ENCODE measurements around the gene SH3TC1.

Gene SH3TC1

DNA sequence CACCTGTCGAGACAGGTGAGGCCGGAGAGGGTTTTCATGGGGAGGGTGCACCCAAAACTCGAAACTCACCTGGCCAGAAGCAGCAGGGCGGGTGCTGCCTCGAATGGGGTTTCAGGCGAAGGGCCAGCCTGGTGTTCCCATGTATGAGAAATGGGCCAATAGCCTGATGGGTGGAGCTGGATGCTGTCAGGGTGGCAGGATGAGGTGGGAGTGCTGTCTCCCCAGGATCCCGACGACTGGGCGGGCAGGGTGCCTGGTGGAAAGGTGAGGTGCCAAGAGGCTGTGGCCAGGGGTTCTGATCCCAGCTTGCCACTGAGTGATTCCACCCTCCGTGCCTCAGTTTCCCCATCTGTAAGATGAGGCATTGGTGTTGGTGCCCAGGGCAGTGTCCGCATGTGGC is 16.8 kb upstream of the SH3TC1 start:
- DNase-seq, result no peak

DNA sequence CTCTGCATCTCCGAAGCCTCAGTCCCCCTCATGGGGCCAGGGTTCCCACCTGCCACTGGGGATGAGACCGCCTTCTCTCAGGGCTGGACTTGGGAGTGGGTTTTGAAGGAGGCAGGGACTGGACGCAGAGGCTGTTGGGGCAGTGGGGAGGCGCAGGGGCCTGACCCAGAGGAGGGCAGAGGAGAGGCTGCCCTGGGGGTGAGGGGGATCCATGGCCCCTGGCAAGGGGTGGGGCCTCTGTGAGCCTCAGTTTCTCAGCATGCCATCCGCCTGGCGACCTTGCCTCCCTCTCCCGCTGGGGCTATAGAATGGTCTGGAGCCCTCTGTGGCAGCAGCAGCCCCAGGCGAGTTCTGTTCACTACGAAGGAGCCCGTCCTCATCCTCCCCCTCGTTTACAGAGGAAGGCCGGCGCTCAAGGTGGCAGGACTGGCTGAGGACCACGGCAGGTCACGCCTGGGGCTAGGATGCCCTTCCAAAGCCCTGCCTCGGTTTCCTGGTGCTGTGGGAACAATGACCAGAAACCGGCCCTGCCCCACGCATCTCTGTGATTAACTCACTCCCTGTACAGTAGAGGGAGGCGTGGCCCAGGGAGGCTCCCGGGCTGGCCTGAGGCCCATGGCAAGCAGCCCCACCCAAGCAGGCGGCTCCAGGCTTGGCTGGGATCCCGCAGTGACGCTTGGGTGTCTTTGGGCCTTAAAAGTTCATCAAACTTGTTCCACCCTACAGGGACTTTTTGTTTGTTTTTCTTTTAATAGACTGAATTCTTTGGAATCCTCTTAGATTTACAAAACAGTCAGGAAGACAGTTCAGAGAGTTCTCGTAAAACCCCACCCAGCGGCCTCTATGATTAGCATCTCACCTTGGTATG is 16.0 kb upstream of the SH3TC1 start:
- no peak for DNase-seq

DNA sequence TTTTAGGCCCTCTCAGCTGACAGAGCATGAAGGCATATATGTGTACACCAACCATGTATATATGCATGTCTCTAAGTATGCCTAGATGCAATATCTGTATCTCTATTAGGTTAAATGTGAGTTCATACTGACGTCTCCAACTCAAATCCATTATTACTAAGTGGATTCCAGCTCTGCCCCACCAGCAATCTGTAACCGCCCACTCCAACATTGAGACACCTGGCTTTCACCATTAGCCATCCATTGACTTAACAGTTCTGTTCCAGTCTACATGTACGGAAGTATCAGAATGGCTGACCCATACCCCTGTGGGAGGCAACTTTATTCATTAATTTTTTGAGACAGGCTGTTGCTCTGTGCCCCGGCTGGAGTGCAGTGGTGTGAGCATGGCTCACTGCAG is 15.0 kb upstream of the SH3TC1 start:
- DNase-seq, result no peak

DNA sequence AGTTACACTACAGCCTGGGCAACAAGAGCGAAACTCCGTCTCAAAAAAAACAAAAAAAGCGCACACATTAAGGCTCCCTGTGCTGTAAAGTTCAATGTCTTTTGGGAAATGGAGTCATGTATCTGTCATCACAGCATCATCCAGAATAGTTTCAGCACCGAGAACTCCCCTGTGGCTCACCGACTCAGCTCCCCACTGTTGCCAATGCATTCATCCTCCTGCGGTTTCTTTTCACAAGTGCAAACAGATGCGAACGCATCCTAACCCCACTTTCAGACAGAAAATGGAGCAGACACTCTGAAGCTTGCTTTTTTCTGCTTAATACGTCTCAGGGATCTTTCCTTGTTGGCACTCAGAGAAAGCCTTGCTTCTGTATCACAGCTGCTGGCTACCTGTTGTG is 13.8 kb upstream of the SH3TC1 start:
- DNase-seq, result no peak

DNA sequence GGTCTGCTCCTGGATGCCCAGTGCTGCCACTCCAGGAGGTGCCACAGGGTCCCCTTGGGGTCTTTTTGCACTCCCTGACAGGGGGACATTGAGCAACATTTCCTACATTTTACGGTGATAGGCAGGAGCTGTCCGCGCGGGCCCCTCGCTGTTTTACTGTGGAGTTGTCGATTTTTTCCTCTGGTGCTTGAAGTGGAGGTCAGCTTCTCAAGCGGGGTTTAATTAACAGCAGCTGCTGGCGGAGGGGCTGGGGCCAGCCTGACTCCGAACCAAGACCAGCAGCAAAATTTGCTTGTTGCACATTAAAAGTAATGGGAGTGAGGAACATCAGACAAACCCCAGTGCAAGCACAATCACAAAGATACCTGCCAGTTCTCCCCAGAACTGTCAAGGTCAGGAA is 13.2 kb upstream of the SH3TC1 start:
- DNase-seq, result no peak

DNA sequence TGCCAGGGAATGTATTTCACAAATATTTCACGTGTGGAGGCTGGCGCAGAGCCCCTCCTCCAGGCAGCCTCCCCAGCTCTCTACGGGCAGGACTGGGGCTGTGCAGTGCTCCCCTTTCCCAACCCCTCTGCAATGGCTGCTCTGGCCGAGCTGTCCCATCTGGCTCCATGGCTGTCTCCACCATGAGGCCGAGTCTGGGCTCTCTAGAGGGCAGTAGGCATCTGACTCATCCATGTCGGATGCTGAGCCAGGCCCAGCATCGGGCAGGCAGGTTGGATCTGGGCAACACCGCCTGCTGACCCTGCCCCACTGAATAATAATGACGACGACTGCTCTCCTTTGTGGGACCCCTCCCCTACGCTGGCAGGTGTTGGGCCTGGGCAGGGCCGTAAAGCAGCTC is 11.0 kb upstream of the SH3TC1 start:
- DNase-seq, result no peak

DNA sequence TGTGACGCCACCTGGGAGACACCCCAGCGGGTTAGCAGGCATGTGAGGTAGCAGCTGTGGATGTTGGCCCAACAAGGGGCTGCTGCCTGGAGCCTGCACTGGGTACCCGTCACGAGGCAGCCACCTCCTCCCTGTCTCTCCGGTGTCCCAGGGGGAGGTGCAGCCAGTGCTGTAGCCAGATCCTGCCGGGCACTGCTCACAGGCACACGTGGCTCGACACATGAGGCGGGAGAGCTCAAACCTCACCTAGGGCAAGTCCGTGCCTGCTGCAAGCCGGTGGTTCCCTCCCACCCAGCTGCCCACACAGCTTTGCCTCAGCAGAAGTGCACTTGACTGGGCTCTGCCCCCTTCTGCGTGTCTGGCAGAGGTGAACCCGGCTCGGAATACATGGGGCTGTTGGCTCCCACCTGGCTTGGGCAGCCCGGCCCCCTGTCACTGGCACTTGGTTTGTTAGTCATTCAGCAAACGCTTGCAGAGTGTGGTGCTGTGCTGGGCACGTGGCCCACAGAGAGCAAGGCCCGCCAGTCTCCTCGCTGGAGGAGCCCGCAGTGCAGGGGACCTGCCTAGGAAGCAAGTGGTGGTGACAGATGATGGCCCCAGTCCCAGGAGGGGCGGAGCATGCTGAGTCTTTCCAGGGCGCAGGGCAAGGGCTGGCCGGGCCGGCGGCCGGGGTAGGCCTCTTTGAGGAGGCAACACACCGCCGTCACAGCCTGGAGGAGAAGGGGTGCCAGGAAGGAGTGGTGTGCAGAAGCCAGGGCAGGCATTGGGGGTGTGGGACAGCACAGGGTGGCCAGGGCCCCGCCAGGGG is 10.1 kb upstream of the SH3TC1 start:
- DNase-seq, result peak; percentile 94

DNA sequence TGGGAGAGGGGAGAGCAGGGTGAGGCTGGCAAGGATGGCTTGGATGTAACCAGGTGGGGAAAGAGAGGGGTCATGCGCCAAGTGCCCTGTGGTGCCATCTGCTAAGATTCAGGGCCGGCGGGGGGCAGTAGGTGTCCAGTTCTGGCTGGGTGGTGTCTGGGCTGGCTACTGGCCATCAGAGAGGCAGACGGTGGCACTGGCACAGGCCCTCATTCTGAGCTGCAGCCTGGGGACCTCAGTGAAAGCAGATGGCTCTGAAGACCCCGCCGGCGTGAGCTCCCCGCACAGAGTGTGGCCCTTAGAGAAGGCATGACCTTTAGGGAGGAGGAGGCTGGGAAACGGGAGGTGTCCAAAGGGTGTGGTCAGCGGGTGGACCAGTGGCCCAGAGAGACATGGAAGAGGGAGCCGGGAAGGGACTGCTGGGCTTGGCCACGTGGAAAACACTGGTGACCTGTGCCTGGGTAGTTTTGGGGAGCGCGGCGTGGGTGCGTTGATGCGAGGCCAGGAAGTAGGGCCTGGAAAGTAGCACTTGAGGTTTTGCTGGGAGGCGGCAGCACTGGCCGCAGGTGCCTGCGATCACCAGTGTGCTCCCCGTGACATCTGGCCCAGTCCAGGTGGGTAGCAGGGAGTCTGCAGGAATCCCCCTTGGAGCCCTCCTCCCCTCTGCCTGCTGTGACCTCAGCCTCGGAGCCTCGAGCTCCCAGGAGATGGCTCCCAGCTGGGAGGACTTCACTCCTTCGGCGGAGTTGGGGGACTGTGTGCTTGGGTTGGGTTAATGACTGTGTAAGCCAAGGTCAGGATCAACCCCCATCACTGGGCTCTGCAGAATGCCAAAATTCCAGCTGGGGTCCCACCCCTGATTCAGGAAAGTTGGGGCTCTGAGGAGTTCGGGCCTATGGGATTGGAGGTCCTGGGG is 9.3 kb upstream of the SH3TC1 start:
- DNase-seq, result no peak

DNA sequence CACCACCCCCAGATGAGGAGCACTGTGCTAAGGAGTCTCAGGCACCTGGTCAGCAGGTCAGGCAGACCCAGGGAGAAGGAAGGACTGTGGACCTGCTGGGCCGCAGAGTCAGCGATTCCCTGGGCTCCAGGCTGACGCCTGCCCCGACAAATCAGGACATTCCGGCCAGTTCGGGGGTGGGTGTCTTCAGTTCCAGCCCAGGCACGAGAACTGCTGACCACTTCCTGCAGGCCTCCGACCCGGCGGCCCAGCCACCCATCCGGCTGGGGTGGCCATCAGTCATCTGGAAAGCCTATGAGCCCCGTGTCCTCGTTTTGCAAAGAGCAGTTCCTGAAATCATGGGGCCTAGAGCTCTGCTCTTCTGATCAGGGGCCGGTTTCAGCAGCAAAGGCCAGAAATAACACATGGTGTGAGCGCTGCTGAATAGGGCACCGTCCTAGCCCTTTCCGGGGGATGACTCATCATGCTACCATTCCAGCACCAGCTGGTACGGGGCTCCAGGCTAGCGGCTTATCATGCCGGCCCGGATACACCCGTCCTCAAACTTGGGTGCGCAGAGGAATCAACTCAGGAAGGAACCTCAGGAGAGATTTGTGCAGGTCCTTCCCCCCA is 7.8 kb upstream of the SH3TC1 start:
- no peak for DNase-seq

DNA sequence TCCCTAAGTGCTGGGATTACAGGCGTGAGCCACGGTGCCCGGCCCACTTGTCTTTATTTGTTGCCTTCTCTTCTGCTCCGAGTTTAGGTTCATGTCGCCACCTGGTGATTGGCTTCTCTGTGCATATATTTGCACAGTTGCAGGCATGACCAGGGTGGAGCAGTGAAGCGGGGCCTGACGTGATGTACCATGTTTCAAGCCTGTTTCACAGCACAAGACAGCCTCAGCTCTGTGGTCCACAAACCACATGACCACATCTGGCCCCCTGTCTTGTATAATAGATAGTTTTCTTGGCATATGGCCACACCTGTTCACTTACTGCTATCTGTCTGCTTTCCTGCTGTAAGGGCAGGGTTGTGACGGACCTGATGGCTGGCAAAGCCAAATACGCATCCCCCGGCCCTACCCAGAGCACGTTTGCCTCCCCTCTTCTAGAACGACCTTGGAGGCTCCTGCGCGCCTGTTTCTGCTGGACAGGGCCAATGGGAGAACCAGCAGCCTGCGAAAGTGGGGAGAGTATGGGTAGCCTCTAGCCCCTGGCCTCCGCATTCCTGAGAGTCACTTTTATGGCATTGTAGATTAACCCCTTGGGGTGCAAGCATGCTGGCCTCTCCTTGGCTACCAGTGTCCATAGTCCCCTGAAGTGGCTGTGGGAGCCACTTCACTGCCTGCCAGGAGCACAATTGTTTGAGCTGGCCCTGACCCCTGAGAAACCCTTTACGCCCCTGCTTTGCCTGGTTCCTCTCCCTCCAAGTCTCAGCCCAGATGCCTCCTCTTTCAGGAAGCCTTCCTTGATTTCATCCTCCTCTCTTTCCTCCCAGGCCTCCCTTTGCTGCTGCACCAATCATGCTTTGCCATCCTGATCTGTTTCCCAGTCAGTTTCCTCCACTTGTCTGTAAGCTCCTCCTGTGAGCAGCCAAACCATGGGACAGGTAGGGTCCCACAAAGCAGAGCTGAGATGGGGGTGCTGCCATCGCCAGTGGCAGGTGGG is 6.0 kb upstream of the SH3TC1 start:
- peak; percentile 75 for DNase-seq

DNA sequence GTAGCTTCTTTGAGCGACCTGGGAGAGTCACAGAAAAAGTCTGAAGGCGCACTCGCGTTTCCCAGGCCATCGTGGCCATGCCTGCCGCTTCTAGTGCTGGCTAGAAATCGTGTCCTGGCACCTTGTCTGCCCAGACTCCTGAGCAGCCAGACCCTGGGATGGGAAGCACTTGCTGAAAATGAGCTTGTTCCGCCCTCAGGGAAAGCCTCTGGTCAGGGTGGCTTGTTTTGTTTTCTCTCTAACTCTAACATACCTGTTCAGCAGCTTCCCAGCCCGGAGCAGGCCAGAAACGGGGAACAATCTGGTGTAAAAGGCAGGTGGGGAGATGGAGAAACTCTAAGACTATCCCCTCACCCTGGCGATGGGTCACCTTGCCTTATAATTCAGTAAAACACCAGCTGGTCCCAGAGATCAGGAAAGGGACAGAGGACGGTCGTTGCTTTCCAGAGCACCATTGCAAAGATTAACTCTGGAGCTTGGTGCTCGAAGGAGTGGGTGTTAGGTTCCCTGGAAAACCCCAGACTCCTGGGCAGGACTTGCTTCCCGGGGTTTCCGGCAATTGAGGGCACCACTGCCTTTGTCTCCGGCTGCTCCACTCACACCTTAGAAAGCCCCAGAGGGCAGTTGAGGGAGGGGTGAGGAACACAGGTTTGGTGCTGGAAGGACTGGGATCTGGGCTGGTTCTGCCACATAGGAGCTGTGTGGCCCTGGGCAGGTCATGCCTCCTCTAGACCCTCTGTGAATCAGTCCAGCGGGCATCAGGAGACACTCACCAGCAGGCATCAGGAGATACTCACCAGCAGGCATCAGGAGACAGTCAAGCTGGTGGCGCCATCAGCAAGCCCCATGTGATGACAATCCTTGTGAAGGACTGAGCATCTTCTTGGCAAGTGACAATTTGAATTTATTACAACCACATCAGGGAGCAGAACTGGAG is 4.5 kb upstream of the SH3TC1 start:
- DNase-seq, result no peak

DNA sequence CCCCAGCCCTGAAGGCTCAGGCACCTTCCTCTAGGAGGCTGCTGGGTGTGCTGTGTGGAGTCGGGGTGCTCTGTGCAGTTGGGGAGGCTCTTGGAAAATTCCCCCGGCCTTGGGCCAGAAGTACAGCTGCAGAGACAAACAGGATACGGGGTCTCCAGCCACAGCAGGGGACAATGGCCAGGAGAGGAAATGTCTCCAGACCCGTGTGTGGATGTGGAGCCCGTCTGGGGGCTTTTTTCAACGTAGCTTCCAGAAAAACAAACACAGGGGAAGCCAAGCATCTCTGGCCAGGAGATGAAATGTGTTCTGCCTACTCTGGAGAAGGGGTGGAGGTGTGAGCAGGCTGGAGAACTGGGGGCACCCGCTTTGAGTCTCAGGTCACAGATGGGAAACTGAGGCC is 3.7 kb upstream of the SH3TC1 start:
- no peak for DNase-seq

DNA sequence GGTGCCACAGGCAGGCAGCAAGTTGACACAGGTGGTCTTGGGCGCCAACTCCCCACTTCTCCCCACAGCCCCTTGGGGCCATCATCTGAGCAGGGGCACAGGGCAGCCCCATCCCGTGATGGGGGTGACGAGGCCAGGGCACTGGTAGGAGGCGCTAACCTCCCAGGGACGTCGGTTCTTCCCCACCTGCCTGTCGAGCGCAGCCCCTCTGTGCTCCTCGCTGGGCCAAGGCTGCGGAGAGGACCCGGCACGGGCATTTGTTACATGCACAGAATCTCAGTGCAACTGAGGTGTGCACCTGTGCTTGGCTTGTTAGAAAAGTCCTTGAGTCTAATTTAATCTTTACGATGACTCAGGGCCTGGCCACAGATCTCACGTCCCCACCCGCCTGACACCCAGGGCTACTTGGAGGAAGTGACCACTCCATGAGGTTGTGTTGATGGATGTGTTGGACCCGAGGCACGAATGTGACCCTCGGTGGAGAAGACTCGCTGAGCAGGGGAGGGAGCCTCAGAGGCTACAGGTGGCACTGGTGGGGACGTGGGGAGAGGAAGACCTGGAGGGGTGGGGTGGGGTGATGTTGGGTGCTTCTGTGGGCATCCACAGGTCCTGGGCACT is 3.1 kb upstream of the SH3TC1 start:
- no peak for DNase-seq

DNA sequence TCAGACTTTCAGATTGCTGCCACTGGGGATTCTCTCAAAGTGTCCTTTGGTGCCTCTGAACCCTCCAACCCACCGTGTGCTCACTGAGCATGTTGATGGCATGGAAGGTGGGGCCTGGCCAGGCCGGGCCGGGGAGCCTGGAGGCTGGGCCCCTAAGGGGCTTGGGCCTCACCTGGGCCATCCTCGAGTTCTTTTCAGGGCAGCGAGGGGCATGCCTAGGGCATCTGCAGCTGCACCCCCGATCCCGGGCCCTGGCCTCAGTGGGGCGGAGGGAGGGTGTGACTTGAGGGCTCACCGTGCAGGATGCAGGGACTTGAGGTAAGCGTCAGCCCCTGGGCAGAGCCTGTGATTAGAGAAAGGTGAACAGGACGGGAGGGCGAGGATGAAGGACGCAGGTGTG is 1.6 kb upstream of the SH3TC1 start:
- DNase-seq, result no peak

DNA sequence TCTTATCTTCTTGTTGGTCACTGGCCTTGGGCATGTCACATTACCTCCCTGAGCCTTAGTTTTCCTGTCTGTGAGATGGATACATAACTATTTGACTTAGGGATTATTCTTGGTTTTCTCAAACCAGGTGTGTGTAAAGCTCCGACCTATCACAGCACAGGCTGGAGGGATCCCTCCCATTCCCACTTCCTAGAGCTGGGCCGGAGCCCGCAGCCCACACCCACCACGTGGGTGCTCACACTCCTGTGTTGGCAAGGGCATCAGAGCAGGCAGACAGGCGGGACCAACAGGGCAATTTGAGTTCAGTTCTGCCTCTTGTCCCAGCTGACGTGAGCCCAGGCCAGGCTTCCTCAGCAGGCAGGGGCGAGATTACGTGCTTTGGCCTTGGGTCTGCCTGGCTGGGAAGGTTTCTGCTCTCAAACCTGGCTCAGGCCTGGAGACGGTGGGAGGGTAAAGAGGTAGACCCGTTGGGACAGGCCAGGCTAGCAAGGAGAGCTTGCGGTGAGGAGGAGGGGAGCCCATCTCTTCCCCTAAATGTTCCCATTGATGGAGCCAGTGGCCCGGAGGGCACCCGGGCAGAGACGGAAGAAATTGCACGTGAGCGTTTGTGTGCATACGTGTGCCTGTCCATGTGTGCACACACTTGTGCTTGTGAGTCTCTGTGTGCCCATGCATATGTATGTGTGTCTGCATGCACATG is 734 bp upstream of the SH3TC1 start:
- no peak for DNase-seq

DNA sequence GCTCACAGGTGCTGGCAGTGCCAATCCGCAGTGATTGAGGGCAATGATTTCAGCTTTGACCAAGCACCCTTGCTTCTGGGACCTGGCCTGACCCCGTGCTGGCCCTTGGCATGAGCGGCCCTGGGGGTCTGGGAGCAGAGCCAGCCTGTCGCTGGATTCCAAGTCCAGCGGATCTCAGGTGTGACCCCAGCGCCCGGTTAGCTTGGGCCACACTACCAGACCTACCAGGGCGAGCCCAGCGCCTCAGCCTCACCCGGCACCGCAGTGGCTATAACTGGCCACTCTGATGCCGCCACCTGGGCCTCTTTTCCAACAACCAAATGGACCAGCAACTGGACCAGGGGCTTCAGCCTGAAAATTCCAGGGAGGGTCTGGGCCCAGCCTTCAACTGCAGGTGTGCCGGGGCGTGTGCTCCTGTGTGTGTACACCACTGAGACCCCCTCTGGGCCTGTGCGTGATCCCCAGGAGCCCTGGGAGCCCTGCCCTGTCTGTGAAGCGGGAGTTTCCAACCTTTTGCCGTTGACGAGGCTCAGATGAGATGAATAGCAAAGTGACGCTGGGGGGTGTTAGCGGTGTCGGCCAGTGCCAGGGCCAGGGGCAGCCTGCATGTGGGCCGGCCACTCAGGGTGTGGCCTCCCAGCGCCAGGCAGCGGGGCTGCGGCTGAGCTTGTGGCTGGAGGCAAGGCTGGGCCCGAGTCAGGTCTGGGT is 658 bp downstream of the SH3TC1 start:
- DNase-seq, result no peak

DNA sequence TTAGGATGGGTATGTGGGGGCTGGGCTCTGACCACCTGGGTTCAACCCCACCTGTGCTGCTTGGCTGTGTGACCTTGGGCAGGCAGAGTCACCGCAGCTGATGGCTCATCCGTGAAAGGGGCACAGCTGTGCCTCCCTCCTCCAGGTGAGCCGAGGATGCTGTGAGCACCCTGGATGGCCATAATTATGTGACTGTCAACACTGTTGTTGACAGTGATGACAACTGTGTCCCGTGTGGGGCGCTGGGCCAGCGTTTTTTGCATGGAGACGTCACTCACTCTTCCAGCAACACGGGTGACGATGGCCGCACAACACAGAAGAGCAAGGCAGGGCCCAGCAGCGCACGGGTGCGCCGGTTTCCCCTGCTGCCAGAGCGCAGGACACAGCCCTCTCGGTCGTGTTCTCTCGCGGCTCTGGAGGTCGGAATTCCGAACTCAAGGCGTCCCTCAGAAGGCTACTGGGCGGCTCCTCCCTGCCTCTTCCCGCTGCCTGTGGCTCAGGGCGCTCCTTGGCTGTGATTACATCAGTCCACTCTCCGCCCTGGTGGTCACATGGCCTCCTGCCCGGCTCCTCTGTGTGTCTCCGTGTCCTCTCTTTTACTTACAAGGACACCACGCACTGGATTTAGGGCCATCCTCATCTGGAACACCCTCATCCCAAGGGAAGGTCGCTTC is 1.3 kb downstream of the SH3TC1 start:
- no peak for DNase-seq

DNA sequence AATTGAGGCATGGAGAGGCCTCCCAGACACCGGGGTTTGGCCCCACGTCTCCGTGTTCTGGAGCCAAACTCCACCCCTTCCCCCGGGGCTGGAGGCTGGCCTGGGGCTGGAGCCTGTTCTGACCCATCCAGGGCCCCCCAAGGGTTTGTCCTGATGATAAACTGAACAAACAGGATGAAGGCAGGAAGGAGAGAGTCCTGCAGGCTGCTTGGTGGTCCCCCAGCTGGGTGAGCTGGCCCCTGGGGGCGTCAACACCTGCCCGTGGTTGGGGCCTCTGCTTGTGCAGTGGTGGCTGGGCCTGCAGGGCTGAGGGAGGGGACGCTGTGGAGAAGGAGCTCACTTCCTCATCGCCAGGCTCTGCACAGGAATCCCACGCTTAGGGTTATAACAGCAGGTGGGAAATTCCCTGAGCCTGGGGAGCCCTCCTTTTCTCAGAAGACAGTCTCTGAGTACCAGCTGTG is 2.3 kb downstream of the SH3TC1 start:
- DNase-seq, result no peak

All from NCI-H345 (cell line).